Panc1 (cell line): ENCODE results near the gene PDE10A. TPM values are rescaled to one million over a fixed set of nuclear protein-coding genes. Genes with fewer than 3 reads are reported as not detected.

Experiments used
- ATAC-seq: fragments of 200-7000 bp; cut with Tn5 transposase; 2 replicates; pipeline ENCODE4 v1.9.1; 2020; ENCODE audit warnings: mild to moderate bottlenecking, moderate library complexity
- BruUV-seq: library from RNA; stranded (reverse); fragments of 400-500 nt; replicated peaks from 2 replicates; lab custom pipeline; 2021; lab: Mats Ljungman, UMichigan
- CTCF ChIA-PET: fragments of 300-600 bp; sonication (Branson Sonifier 250); formaldehyde crosslinking; loops from one replicate; lab custom pipeline; 2022; ENCODE audit warnings: antibody characterized with exemption; lab: Charles Lee
- POLR2A ChIA-PET: fragments of 300-600 bp; sonication (Branson Sonifier 250); formaldehyde crosslinking; loops from one replicate; lab custom pipeline; 2022; ENCODE audit warnings: antibody characterized with exemption; lab: Charles Lee
- DNase-seq: peaks from one replicate; pipeline ENCODE4 v3.0.0-alpha.2; 2010; ENCODE audit warnings: low read depth, low spot score
- H3K27ac ChIP-seq: 2 replicates; pipeline ENCODE4 v1.5.1; 2011; ENCODE audit warnings: mild to moderate bottlenecking, low read length, inconsistent platforms
- H3K27me3 ChIP-seq: fragments of 200-500 bp; sonication (Bioruptor generic); 2 replicates; pipeline ENCODE4 v1.6.0; 2014; ENCODE audit warnings: low read length, inconsistent platforms; ENCODE audit not compliant: control insufficient read depth, insufficient read depth
- H3K36me3 ChIP-seq: fragments of 200-500 bp; sonication (Bioruptor generic); 2 replicates; pipeline ENCODE4 v1.5.1; 2014; ENCODE audit warnings: inconsistent platforms, mild to moderate bottlenecking, low read length, moderate library complexity; ENCODE audit not compliant: control insufficient read depth, insufficient read depth
- H3K4me1 ChIP-seq: 2 replicates; pipeline ENCODE4 v1.5.1; 2011; ENCODE audit warnings: inconsistent platforms, mild to moderate bottlenecking, low read length, moderate library complexity; ENCODE audit not compliant: control insufficient read depth, insufficient read depth
- H3K4me3 ChIP-seq, 2 experiments: 2 replicates each; pipeline ENCODE4 v1.5.1; 2011 to 2012; ENCODE audit warnings: low read depth in 2 of 2, low read length in 2 of 2, mild to moderate bottlenecking in 2 of 2, inconsistent platforms in 1 of 2, moderate library complexity in 1 of 2
- H3K9me3 ChIP-seq: fragments of 200-500 bp; sonication (Bioruptor generic); 2 replicates; pipeline ENCODE4 v1.5.1; 2014; ENCODE audit warnings: low read depth, mild to moderate bottlenecking, inconsistent platforms, low read length, moderate library complexity; ENCODE audit not compliant: control insufficient read depth, insufficient read depth
- POLR2AphosphoS5 ChIP-seq: IDR thresholded peaks from 2 replicates; pipeline ENCODE4 v1.6.1; 2012; ENCODE audit warnings: mild to moderate bottlenecking, low read depth, low read length, moderate library complexity
- SIN3A ChIP-seq: IDR thresholded peaks from 2 replicates; pipeline ENCODE4 v1.6.1; 2012; ENCODE audit warnings: low read depth, mild to moderate bottlenecking, low read length, moderate library complexity, borderline replicate concordance; ENCODE audit not compliant: insufficient read depth
- TCF7L2 ChIP-seq: IDR thresholded peaks from 2 replicates; pipeline ENCODE4 v1.6.1; 2011; ENCODE audit warnings: mild to moderate bottlenecking, low read depth, low read length, inconsistent platforms
- in situ Hi-C: cut with HindIII; loops from 2 replicates; pipeline ENCODE4 v1.10.0; 2016; ENCODE audit warnings: low sequenced_read_pairs, low pct_unique_long_range_greater_than_20kb
- intact Hi-C: fragments of 100-400 bp; cut with micrococcal nuclease; formaldehyde crosslinking; loops from one replicate; pipeline ENCODE4 v1.10.0; 2022; ENCODE audit not compliant: unreplicated experiment
- total RNA-seq: library from RNA; stranded (reverse); gene quantifications from one replicate; pipeline ENCODE4 v1.2.1, GENCODE V29; 2021; ENCODE audit not compliant: unreplicated experiment
- TF ChIP-seq, protein P1 (sequence below), 2 experiments: IDR thresholded peaks; 2 replicates each; pipeline ENCODE4 v1.6.1; 2011 to 2012; ENCODE audit warnings: low read depth in 2 of 2, control low read depth in 1 of 2, low read length in 1 of 2, mild to moderate bottlenecking in 1 of 2, moderate library complexity in 1 of 2; ENCODE audit not compliant: insufficient read depth in 1 of 2
- TF ChIP-seq, protein P2 (sequence below): fragments of 450-650 bp; IDR thresholded peaks from 2 replicates; pipeline ENCODE4 v1.5.1; 2017; ENCODE audit warnings: mild to moderate bottlenecking

The PDE10A gene
- total RNA-seq, 1 experiment from 2014 or later, result 27.8 TPM

DNA sequence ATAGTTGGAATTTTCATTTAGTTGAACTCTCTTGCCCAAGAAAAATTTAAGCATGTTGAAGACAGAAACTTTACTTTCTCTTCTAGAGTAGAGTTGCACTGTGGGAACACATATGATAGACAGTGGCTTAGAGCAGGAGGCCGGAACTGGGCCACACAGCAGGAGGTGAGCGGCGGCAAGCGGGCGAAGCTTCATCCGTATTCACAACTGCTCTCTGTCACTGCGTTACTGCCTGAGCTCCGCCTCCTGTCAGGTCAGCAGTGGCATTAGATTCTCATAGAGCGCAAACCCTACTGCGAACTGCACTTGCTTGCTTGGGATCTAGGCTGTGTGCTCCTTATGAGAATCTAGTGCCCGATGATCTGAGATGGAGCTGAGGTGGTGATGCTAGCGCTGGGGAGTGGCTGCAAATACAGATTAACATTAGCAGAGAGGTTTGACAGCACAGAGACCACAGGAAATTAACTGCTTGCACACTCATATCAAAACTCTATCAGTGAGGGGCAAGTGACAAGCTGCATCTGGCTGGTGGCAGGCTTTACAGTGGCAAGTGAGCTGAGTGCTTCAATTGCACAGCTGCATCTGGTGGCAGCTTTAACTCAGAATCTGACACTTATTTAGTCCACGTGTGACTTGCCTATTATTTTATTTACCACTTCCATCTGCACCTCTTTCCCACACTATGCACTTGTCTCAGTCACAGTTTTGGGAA is 178.7 kb downstream of the PDE10A start:
- no TSS peak for BruUV-seq
- DNase-seq (no peak), ATAC-seq (no peak)
- in situ Hi-C loops, result no loop called here
- ChIA-PET POLR2A (no interaction called here), CTCF (no interaction called here)
- H3K4me3 ChIP-seq, result no peak overlapping the region
- H3K27me3 ChIP-seq, result no peaks in the 10 kb centered on the region
- TF ChIP-seq, protein P1, sequence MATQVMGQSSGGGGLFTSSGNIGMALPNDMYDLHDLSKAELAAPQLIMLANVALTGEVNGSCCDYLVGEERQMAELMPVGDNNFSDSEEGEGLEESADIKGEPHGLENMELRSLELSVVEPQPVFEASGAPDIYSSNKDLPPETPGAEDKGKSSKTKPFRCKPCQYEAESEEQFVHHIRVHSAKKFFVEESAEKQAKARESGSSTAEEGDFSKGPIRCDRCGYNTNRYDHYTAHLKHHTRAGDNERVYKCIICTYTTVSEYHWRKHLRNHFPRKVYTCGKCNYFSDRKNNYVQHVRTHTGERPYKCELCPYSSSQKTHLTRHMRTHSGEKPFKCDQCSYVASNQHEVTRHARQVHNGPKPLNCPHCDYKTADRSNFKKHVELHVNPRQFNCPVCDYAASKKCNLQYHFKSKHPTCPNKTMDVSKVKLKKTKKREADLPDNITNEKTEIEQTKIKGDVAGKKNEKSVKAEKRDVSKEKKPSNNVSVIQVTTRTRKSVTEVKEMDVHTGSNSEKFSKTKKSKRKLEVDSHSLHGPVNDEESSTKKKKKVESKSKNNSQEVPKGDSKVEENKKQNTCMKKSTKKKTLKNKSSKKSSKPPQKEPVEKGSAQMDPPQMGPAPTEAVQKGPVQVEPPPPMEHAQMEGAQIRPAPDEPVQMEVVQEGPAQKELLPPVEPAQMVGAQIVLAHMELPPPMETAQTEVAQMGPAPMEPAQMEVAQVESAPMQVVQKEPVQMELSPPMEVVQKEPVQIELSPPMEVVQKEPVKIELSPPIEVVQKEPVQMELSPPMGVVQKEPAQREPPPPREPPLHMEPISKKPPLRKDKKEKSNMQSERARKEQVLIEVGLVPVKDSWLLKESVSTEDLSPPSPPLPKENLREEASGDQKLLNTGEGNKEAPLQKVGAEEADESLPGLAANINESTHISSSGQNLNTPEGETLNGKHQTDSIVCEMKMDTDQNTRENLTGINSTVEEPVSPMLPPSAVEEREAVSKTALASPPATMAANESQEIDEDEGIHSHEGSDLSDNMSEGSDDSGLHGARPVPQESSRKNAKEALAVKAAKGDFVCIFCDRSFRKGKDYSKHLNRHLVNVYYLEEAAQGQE (IDR thresholded peaks at IDR 0.05; ENCODE audit: insufficient read depth in 1 of 2, low read depth in 2 of 2, low read length in 1 of 2), result no peak
- TF ChIP-seq TCF7L2 (no peak), SIN3A (no peak), POLR2AphosphoS5 (no peak)
- TF ChIP-seq, protein P2, sequence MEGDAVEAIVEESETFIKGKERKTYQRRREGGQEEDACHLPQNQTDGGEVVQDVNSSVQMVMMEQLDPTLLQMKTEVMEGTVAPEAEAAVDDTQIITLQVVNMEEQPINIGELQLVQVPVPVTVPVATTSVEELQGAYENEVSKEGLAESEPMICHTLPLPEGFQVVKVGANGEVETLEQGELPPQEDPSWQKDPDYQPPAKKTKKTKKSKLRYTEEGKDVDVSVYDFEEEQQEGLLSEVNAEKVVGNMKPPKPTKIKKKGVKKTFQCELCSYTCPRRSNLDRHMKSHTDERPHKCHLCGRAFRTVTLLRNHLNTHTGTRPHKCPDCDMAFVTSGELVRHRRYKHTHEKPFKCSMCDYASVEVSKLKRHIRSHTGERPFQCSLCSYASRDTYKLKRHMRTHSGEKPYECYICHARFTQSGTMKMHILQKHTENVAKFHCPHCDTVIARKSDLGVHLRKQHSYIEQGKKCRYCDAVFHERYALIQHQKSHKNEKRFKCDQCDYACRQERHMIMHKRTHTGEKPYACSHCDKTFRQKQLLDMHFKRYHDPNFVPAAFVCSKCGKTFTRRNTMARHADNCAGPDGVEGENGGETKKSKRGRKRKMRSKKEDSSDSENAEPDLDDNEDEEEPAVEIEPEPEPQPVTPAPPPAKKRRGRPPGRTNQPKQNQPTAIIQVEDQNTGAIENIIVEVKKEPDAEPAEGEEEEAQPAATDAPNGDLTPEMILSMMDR, result no peak
- H3K27ac ChIP-seq, result no peak overlapping the region
- no peaks in the 10 kb centered on the region for H3K9me3 ChIP-seq
- intact Hi-C loops, result no loop called here
- no peaks in the 10 kb centered on the region; the same call in 1 of the 2 replicates for H3K36me3 ChIP-seq
- H3K4me1 ChIP-seq, result no peaks in the 10 kb centered on the region

DNA sequence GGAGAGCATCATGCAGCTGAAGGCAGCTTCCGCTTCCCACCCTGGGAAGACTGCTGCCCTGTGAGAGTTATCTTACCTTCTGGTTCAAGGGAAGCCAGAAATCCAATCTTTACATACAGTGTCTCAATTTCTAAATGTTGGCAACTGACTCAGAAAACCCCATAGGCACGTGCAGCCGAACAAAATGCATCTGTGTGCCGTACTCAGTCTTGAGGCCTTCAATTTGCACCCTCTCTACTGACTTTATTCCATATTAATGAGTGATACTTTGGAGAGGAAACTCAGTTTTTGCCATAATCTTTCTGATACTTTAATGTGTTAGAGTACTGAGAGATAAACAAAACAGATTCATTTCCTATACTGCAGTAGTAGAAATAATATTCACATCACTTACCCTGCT is 181.1 kb downstream of the PDE10A start:
- Histone ChIP-seq H3K27me3 (no peaks in the 10 kb centered on the region), H3K4me1 (no peaks in the 10 kb centered on the region), H3K36me3 (no peaks in the 10 kb centered on the region; the same call in 1 of the 2 replicates), H3K9me3 (no peaks in the 10 kb centered on the region), H3K4me3 (no peak overlapping the region), H3K27ac (no peak overlapping the region)
- BruUV-seq, result no TSS peak
- DNase-seq (no peak), ATAC-seq (no peak)
- in situ Hi-C loops (no loop called here), intact Hi-C loops (no loop called here)
- ChIA-PET CTCF (no interaction called here), POLR2A (interaction anchor here (0.5 kb wide), 1 partner anchor 54 kb away, joined by 7 read pairs; no protein-coding TSS in a partner anchor)
- TF ChIP-seq TCF7L2 (no peak), SIN3A (no peak), POLR2AphosphoS5 (no peak)
- TF ChIP-seq, protein P2, result no peak
- TF ChIP-seq, protein P1 (IDR thresholded peaks at IDR 0.05; ENCODE audit: insufficient read depth in 1 of 2, low read depth in 2 of 2, low read length in 1 of 2), result no peak
